OCI-LY3 (cell line): ENCODE measurements around the gene NUDT21.

Experiments used
- EZH2phosphoT487 ChIP-seq: fragments of 200-600 bp; shearing (Covaris generic); IDR thresholded peaks from 2 replicates; pipeline ENCODE4 v1.6.1; 2018; ENCODE audit warnings: antibody characterized with exemption, mixed run types, low read depth
- TF ChIP-seq, protein P1 (sequence below): fragments of 200-600, 300-600 bp; sonication (generic); IDR thresholded peaks from 2 replicates; pipeline ENCODE4 v1.5.1; 2014; ENCODE audit warnings: antibody characterized with exemption, low read length, low read depth

DNA sequence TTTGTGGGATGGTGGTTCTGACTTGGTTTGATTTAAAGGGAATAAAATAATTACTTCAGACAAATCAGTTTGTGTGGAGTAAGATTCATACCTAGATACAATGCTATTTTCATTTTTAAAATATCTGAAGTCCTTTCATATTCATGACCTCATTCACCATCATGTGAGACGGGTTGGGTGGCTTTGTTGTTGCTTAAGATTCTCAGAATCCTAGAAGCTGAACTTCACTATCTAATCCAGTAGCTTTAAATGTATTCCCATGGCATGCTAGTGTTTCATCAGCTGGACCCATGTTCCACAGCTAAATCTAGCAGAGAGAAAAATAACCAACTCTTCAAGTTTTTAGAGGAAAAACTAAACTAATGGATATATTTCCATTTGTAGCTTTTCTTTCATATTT lies 23.0 kb downstream of the NUDT21 start:
- TF ChIP-seq, protein P1, sequence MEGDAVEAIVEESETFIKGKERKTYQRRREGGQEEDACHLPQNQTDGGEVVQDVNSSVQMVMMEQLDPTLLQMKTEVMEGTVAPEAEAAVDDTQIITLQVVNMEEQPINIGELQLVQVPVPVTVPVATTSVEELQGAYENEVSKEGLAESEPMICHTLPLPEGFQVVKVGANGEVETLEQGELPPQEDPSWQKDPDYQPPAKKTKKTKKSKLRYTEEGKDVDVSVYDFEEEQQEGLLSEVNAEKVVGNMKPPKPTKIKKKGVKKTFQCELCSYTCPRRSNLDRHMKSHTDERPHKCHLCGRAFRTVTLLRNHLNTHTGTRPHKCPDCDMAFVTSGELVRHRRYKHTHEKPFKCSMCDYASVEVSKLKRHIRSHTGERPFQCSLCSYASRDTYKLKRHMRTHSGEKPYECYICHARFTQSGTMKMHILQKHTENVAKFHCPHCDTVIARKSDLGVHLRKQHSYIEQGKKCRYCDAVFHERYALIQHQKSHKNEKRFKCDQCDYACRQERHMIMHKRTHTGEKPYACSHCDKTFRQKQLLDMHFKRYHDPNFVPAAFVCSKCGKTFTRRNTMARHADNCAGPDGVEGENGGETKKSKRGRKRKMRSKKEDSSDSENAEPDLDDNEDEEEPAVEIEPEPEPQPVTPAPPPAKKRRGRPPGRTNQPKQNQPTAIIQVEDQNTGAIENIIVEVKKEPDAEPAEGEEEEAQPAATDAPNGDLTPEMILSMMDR = no peak
- no peak for TF ChIP-seq EZH2phosphoT487
